Measurements from ENCODE around the gene HSD17B1. TPM values are rescaled to one million over a fixed set of nuclear protein-coding genes. Genes with fewer than 3 reads are reported as not detected.
"Not testable (repeated sequence)": the region's sequence is repeated elsewhere in the genome, so short reads cannot be mapped to it uniquely, and the experiment has no call there.

HSD17B1 gene
- total RNA-seq, 1 donor = 1.3 TPM

GRCh38 chr17:42522798-42523278, 29.9 kb upstream of the HSD17B1 start:
- no peak for DNase-seq (ENCODE audit: low read depth in 2 of 3, low spot score in 2 of 3)

DNA sequence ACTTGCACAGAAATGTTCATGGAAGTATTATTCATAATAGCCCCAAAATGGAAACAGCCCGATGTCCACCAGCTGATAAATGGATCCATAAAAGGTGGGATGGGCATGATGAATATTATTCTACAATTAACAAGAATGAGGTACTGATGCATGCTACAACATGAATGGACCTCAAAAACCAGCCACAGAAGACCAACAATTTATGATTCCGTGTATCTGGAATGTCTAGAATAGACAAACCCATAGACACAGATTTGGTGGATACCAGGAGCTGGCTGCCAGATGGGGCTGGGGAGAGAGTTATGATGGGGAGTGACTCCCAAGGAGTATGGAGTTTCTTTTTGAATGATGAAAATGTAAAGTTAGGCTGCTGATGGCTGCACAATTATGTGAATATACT, 27.5 kb upstream of the HSD17B1 start:
- no peak for DNase-seq (ENCODE audit: low read depth in 2 of 3, low spot score in 2 of 3)

DNA sequence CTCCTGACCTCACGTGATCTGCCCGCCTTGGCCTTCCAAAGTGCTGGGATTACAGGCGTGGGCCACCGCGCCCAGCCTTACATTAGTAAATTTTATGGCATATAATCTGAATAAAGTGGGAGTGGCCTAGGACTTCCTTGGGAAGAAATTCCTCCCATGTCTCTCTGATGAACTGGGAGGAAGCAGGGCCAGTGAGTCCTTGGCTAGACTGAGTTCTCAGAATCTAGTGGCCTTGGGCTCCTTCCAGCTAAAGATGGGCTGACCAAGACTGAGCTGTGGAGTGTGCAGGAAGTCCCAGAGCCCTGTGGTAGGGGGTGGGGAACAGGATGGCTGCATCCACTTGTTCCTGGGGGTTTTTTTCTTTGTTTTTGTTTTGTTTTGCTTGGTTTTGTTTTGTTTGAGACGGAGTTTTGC, 26.7 kb upstream of the HSD17B1 start:
- no peak for DNase-seq (ENCODE audit: low read depth in 2 of 3, low spot score in 2 of 3)

- DNase-seq (ENCODE audit: low read depth in 2 of 3, low spot score in 2 of 3) = no peak
Observed at GRCh38 chr17:42527932-42528331, 24.8 kb upstream of the HSD17B1 start.

DNA sequence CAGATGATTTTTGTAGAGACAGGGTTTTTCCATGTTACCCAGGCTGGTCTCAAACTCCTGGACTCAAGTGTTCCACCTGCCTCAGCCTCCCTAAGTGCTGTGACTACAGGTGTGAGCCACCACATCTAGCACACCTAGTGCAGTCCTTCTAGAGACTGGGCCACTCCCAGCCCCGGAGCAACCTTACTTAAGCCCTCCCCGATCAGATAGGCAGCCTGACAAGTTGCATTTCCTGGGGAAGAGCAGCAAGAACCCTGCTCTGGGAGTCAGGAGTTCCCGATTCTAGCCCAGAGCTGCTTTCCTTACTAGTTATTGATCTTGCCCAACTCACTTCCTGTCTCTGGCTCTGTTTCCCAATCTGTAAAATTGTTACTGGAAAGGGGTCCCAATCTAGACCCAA, 23.7 kb upstream of the HSD17B1 start:
- no peak for DNase-seq (ENCODE audit: low read depth in 2 of 3, low spot score in 2 of 3)

DNA sequence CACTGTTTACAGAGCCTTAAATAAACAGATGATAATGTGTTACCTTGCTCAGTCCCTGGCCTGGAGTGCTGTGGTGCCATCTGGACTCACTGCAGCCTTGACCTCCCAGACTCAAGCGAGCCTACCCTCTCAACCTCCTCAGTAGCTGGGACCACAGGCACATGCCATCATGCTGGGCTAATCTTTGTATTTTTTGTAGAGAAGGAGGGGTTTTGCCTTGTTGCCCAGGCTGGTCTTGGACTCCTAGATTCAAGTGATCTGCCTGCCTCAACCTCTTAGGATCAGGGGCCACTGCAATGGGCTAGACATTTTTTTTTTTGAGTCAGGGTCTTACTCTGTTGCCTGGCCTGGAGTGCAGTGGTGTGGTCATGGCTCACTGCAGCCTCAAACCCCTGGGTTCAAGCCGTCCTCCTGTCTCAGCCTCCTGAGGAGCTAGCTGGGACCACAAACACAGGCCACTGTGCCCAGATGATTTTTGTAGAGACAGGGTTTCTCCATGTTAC, 21.7 kb upstream of the HSD17B1 start:
- no peak for DNase-seq (ENCODE audit: low read depth in 2 of 3, low spot score in 2 of 3)

- peak in 2 of 3 donors; percentile 48 to 53 for DNase-seq (ENCODE audit: low read depth in 2 of 3, low spot score in 2 of 3)
Observed at GRCh38 chr17:42531455-42532354, 21.0 kb upstream of the HSD17B1 start.

DNA sequence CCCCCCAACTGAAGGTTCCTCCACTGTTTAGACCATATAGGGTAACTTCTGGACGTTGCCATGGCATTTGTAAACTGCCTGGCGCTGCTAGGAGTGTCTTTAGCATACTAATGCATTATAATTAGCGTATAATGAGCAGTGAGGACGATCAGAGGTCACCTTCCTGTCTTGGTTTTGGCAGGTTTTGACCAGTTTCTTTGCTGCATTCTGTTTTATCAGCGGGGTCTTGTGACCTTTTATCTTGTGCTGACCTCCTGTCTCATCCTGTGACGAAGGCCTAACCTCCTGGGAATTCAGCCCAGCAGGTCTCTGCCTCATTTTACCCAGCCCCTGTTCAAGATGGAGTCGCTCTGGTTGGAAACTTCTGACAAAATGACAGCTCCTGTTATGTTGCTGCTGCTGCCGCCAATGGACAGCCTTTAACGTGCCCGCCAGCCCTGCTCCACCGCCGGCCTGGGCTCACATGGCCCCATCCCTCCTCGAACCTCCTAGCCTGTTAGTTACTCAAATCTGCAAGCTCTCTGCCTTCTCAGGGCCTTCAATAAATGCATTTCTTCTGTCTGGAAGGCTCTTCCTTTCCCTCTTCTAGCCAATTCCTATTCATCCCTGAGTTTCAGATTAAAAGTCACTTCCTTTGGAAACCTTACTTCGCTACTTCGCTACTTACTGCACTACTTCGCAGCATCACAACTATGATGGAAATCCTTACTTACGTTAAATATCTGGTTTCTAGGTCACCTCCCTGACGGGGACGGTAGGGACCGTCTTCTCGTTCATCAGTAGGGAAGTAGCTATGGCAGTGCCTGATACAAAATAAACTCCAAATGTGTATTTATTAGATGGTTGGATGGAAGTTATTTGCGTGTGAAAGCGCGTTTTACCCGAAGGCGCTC, 17.3 kb upstream of the HSD17B1 start:
- DNase-seq (ENCODE audit: low read depth in 2 of 3, low spot score in 2 of 3) = no peak

- DNase-seq (ENCODE audit: low read depth in 2 of 3, low spot score in 2 of 3) = peak in 2 of 3 donors; percentile 90 to 91
Observed at GRCh38 chr17:42536048-42536371, 16.7 kb upstream of the HSD17B1 start, which contains the start of gene NAGLU. NAGLU (plus strand) TSS chr17:42536241; CDS start chr17:42536273, 32 bp downstream.

DNA sequence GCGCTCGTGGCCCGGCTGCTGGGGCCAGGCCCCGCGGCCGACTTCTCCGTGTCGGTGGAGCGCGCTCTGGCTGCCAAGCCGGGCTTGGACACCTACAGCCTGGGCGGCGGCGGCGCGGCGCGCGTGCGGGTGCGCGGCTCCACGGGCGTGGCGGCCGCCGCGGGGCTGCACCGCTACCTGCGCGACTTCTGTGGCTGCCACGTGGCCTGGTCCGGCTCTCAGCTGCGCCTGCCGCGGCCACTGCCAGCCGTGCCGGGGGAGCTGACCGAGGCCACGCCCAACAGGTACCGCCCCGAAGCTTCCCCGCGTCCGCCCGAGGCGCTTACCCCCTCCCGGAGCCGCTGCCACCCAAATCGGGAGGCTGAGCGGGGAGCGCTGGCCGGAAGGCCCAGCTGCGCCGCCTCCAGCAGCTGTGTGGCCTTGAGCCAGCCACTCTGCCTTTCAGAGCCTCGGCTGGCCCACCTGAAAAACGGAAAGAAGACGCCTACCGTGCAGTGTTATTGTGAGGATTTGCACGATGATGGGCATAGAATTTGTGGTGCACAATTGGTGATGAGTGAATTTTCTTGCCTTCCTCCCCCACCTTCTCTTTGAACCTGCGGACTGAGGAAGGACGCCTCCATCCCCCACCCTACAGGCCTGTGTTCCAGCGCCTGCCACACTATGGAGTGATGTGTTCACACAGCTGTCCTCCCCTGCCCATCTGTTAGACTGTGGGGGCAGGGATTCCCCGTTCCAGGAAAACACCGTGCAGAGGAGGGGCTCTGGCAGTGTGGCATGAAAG, 16.2 kb upstream of the HSD17B1 start:
- DNase-seq (ENCODE audit: low read depth in 2 of 3, low spot score in 2 of 3) = peak in 2 of 3 donors; percentile 44 to 59

- no peak for DNase-seq (ENCODE audit: low read depth in 2 of 3, low spot score in 2 of 3)
Observed at GRCh38 chr17:42537156-42537805, 15.4 kb upstream of the HSD17B1 start.

- no peak for DNase-seq (ENCODE audit: low read depth in 2 of 3, low spot score in 2 of 3)
Observed at GRCh38 chr17:42537826-42538451, 14.8 kb upstream of the HSD17B1 start.

DNA sequence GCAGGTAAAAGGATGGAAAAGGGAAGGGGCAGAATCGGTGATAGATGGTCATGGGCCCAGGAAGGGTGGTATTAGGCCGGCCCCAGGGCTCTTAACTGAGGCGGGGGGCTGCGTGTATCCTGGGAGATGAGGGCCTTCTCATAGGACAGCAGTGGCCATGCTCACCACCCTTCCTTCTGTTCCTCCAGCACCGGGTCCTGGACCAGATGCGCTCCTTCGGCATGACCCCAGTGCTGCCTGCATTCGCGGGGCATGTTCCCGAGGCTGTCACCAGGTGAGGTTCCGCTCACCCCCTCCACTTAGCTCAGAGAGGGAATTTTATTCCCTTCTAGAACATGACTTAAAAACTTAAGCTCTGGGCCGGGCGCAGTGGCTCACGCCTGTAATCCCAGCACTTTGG, 14.2 kb upstream of the HSD17B1 start:
- no peak for DNase-seq (ENCODE audit: low read depth in 2 of 3, low spot score in 2 of 3)

- not testable (repeated sequence) for DNase-seq (ENCODE audit: low read depth in 2 of 3, low spot score in 2 of 3)
Observed at GRCh38 chr17:42540558-42540957, 12.2 kb upstream of the HSD17B1 start.

GRCh38 chr17:42541041-42541833, 11.5 kb upstream of the HSD17B1 start:
- no peak for DNase-seq (ENCODE audit: low read depth in 2 of 3, low spot score in 2 of 3)

DNA sequence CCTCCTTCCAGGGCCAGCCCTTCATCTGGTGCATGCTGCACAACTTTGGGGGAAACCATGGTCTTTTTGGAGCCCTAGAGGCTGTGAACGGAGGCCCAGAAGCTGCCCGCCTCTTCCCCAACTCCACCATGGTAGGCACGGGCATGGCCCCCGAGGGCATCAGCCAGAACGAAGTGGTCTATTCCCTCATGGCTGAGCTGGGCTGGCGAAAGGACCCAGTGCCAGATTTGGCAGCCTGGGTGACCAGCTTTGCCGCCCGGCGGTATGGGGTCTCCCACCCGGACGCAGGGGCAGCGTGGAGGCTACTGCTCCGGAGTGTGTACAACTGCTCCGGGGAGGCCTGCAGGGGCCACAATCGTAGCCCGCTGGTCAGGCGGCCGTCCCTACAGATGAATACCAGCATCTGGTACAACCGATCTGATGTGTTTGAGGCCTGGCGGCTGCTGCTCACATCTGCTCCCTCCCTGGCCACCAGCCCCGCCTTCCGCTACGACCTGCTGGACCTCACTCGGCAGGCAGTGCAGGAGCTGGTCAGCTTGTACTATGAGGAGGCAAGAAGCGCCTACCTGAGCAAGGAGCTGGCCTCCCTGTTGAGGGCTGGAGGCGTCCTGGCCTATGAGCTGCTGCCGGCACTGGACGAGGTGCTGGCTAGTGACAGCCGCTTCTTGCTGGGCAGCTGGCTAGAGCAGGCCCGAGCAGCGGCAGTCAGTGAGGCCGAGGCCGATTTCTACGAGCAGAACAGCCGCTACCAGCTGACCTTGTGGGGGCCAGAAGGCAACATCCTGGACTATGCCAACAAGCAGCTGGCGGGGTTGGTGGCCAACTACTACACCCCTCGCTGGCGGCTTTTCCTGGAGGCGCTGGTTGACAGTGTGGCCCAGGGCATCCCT, 9.3 kb upstream of the HSD17B1 start:
- no peak for DNase-seq (ENCODE audit: low read depth in 2 of 3, low spot score in 2 of 3)

- no peak for DNase-seq (ENCODE audit: low read depth in 2 of 3, low spot score in 2 of 3)
Observed at GRCh38 chr17:42544874-42545283, 7.8 kb upstream of the HSD17B1 start.
